OCI-LY7 (cell line): ENCODE results near the gene TSR3.

Source experiments
- CTCF ChIP-seq: fragments of 200-600 bp; sonication (generic); conservative IDR thresholded peaks from 2 replicates; pipeline ENCODE4 v1.5.1; 2014; ENCODE audit warnings: mild to moderate bottlenecking, antibody characterized with exemption, low read length, moderate library complexity, mixed read lengths
- EZH2phosphoT487 ChIP-seq: fragments of 200-600 bp; sonication (generic); IDR thresholded peaks from 2 replicates; pipeline ENCODE4 v1.6.1; 2018; ENCODE audit warnings: low read depth, borderline replicate concordance, mild to moderate bottlenecking, mixed run types, antibody characterized with exemption, low read length, moderate library complexity, mixed read lengths

- TF ChIP-seq CTCF (no peak), EZH2phosphoT487 (no peak)
These were observed 4.6 kb upstream of the TSR3 start for GRCh38 chr16:1356061-1356900.
